ENCODE results near the gene XRN2. TPM values are rescaled to one million over a fixed set of nuclear protein-coding genes. Genes with fewer than 3 reads are reported as not detected.
A peak's percentile ranks its signal among the peaks of the same experiment; 100 is the strongest.

Gene XRN2
- total and polyA plus RNA-seq, 2 donors (not counting 1 experiment from before 2014, with no cell fraction given): 19.0 to 46.2 TPM

DNA sequence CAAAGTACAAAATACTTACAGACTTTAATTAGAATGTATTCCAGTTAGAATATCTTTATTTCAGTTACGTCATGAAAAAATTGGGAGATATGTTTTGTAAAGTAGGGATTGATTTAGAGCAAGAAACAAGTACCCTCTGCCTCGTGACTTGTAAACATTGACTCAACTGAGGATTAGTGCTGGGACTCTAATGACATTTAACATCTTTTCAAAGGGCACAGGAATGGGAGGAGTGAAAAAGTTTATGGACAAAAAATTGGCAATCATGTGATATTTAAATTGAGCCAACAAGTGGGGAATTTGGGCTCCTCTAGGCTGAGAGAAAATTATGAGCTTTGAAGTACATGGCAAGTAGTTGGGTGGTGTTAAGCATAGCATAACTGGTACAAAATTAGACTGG is 68.9 kb downstream of the XRN2 start:
- CTCF ChIA-PET: interaction anchor here (1.1 kb wide), 1 partner anchor 133 kb away, joined by 4 read pairs; no protein-coding TSS in a partner anchor
- TF ChIP-seq EZH2 (IDR thresholded peaks at IDR 0.05; ENCODE audit: borderline replicate concordance, insufficient read depth, low read depth, low read length, poor library complexity, severe bottlenecking): no peak
- TF ChIP-seq, protein P1, sequence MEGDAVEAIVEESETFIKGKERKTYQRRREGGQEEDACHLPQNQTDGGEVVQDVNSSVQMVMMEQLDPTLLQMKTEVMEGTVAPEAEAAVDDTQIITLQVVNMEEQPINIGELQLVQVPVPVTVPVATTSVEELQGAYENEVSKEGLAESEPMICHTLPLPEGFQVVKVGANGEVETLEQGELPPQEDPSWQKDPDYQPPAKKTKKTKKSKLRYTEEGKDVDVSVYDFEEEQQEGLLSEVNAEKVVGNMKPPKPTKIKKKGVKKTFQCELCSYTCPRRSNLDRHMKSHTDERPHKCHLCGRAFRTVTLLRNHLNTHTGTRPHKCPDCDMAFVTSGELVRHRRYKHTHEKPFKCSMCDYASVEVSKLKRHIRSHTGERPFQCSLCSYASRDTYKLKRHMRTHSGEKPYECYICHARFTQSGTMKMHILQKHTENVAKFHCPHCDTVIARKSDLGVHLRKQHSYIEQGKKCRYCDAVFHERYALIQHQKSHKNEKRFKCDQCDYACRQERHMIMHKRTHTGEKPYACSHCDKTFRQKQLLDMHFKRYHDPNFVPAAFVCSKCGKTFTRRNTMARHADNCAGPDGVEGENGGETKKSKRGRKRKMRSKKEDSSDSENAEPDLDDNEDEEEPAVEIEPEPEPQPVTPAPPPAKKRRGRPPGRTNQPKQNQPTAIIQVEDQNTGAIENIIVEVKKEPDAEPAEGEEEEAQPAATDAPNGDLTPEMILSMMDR (IDR thresholded peaks at IDR 0.05): no peak
- peaks cover 5 to 35% of the 10 kb centered on the region in 2 experiments for H3K36me3 ChIP-seq (replicated peaks in 1 of 2; ENCODE audit: control extremely low read depth in 1 of 2, control insufficient read depth in 1 of 2, extremely low read depth in 1 of 2, insufficient read depth in 2 of 2, low read length in 1 of 2)
- no peaks in the 10 kb centered on the region for H3K9me3 Mint-ChIP-seq (ENCODE audit: insufficient read depth)
- ATAC-seq (ENCODE audit: low read depth) (no peak), DNase-seq (no peak)
- H3K9ac ChIP-seq (ENCODE audit: low read length): no peak overlapping the region
- no peak overlapping the region for H2AFZ ChIP-seq (ENCODE audit: insufficient read depth, low read depth, low read length, poor library complexity, severe bottlenecking)
- POLR2A ChIA-PET: no interaction called here
- H3K4me3 Mint-ChIP-seq: no peak overlapping the region
- intact Hi-C loops (cut with micrococcal nuclease): no loop called here
- H3K4me1 ChIP-seq (ENCODE audit: control insufficient read depth in 2 of 2, insufficient read depth in 2 of 2, low read length in 2 of 2): no peaks in the 10 kb centered on the region
- no peaks in the 10 kb centered on the region for H3K27me3 Mint-ChIP-seq
- no peak overlapping the region for H3K4me2 ChIP-seq (replicated peaks; ENCODE audit: low read depth, low read length, poor library complexity, severe bottlenecking)
- peaks cover 13% of the 10 kb centered on the region for H4K20me1 ChIP-seq (ENCODE audit: control insufficient read depth, insufficient read depth, low read length, poor library complexity, severe bottlenecking)
- H3K79me2 ChIP-seq (ENCODE audit: control insufficient read depth, insufficient read depth, low read length): peaks cover 6% of the 10 kb centered on the region
- no peak overlapping the region for H3K4me3 ChIP-seq (ENCODE audit: control extremely low read depth in 1 of 5, extremely low read depth in 1 of 5, insufficient read depth in 1 of 5, low read depth in 2 of 5, low read length in 4 of 5)
- no peaks in the 10 kb centered on the region for H3K27me3 ChIP-seq (replicated peaks in 1 of 4; ENCODE audit: control extremely low read depth in 1 of 4, control insufficient read depth in 3 of 4, insufficient read depth in 4 of 4, low read length in 3 of 4)
- no CpG with 5 or more reads among the region's 2 CpGs for WGBS (ENCODE audit: insufficient coverage)
- H3K27ac Mint-ChIP-seq: peak overlapping the region; percentile 32
- H3K9me3 ChIP-seq (ENCODE audit: control extremely low read depth in 1 of 3, control insufficient read depth in 2 of 3, insufficient read depth in 1 of 3, low read length in 2 of 3): no peaks in the 10 kb centered on the region
- no peaks in the 10 kb centered on the region for H3K4me1 Mint-ChIP-seq
- no peak overlapping the region for H3K27ac ChIP-seq (ENCODE audit: low read length in 2 of 2)

DNA sequence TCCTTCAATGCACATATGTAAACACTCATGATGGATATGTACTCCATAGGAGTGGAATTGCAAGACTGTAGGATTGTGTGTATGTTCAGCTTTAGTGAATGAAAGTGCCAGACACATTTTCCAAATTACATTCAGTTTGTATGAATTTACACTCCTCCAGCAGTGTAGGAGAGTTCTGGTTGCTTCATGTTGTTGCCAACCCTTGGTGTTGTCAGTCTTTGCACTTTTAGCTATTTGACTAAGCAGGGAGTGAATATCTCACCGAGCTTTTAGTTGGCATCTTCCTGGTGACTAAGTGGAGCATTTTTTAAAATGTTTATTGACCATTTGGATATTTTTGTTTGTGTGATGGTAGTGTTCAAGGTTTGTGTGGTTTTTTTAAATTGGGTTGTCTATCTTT is 70.3 kb downstream of the XRN2 start:
- ChIA-PET CTCF (no interaction called here), POLR2A (no interaction called here)
- no peak overlapping the region for H3K4me3 Mint-ChIP-seq
- peaks cover 4 to 25% of the 10 kb centered on the region in 2 experiments for H3K36me3 ChIP-seq (replicated peaks in 1 of 2; ENCODE audit: control extremely low read depth in 1 of 2, control insufficient read depth in 1 of 2, extremely low read depth in 1 of 2, insufficient read depth in 2 of 2, low read length in 1 of 2)
- no peak for ATAC-seq (ENCODE audit: low read depth)
- no peaks in the 10 kb centered on the region for H3K9me3 Mint-ChIP-seq (ENCODE audit: insufficient read depth)
- intact Hi-C loops (cut with micrococcal nuclease): no loop called here
- TF ChIP-seq, protein P1 (IDR thresholded peaks at IDR 0.05): no peak
- no peaks in the 10 kb centered on the region for H3K27me3 Mint-ChIP-seq
- H3K9me3 ChIP-seq (ENCODE audit: control extremely low read depth in 1 of 3, control insufficient read depth in 2 of 3, insufficient read depth in 1 of 3, low read length in 2 of 3): no peaks in the 10 kb centered on the region
- no peaks in the 10 kb centered on the region for H3K4me1 Mint-ChIP-seq
- peaks cover 6% of the 10 kb centered on the region for H3K79me2 ChIP-seq (ENCODE audit: control insufficient read depth, insufficient read depth, low read length)
- no peak overlapping the region for H3K4me3 ChIP-seq (ENCODE audit: control extremely low read depth in 1 of 5, extremely low read depth in 1 of 5, insufficient read depth in 1 of 5, low read depth in 2 of 5, low read length in 4 of 5)
- H3K9ac ChIP-seq (ENCODE audit: low read length): no peak overlapping the region
- no peak overlapping the region for H3K27ac Mint-ChIP-seq
- no peak for DNase-seq
- H3K4me2 ChIP-seq (replicated peaks; ENCODE audit: low read depth, low read length, poor library complexity, severe bottlenecking): no peak overlapping the region
- peaks cover 16% of the 10 kb centered on the region for H4K20me1 ChIP-seq (ENCODE audit: control insufficient read depth, insufficient read depth, low read length, poor library complexity, severe bottlenecking)
- H3K27me3 ChIP-seq (replicated peaks in 1 of 4; ENCODE audit: control extremely low read depth in 1 of 4, control insufficient read depth in 3 of 4, insufficient read depth in 4 of 4, low read length in 3 of 4): no peaks in the 10 kb centered on the region
- H3K27ac ChIP-seq (ENCODE audit: low read length in 2 of 2): no peak overlapping the region
- H3K4me1 ChIP-seq (ENCODE audit: control insufficient read depth in 2 of 2, insufficient read depth in 2 of 2, low read length in 2 of 2): no peaks in the 10 kb centered on the region
- H2AFZ ChIP-seq (ENCODE audit: insufficient read depth, low read depth, low read length, poor library complexity, severe bottlenecking): no peak overlapping the region
- 100% methylated on average over 1 of the region's 1 CpG for WGBS (ENCODE audit: insufficient coverage)
